Keratinocyte (primary cell): ENCODE data around the gene RCSD1. TPM values are rescaled to one million over a fixed set of nuclear protein-coding genes. Genes with fewer than 3 reads are reported as not detected.

Experiments
- DNase-seq: peaks from one replicate; pipeline ENCODE4 v3.0.0-alpha.2; 2011; ENCODE audit warnings: low read depth, missing footprints, low spot score
- FAIRE-seq: peaks from 2 replicates; lab custom pipeline; 2011; peaks lifted over from hg19 to GRCh38; lab: Jason Lieb, UNC
- H2AFZ ChIP-seq: 2 replicates; pipeline ENCODE4 v1.6.0; 2012; ENCODE audit warnings: low read length, control low read depth, inconsistent platforms; ENCODE audit not compliant: control insufficient read depth
- H3K27ac ChIP-seq: 2 replicates; pipeline ENCODE4 v1.5.1; 2011; ENCODE audit warnings: low read length; ENCODE audit not compliant: control insufficient read depth, insufficient read depth
- H3K27me3 ChIP-seq: 3 replicates; pipeline ENCODE4 v1.6.0; 2011; ENCODE audit warnings: low read length; ENCODE audit not compliant: control insufficient read depth, insufficient read depth; ENCODE audit errors: extremely low read depth
- H3K36me3 ChIP-seq, 2 experiments: 2 replicates in 1 of 2; 3 replicates in 1 of 2; pipeline ENCODE4 v1.5.1; 2011; ENCODE audit warnings: low read length in 2 of 2, mild to moderate bottlenecking in 1 of 2; ENCODE audit not compliant: control insufficient read depth in 2 of 2, insufficient read depth in 2 of 2; ENCODE audit errors: extremely low read depth in 1 of 2
- H3K4me1 ChIP-seq: 3 replicates; pipeline ENCODE4 v1.5.1; 2011; ENCODE audit warnings: low read length; ENCODE audit not compliant: control insufficient read depth, insufficient read depth; ENCODE audit errors: extremely low read depth
- H3K4me2 ChIP-seq: 3 replicates; pipeline ENCODE4 v1.6.0; 2011; ENCODE audit warnings: low read depth, low read length; ENCODE audit not compliant: control insufficient read depth, insufficient read depth; ENCODE audit errors: extremely low read depth
- H3K4me3 ChIP-seq, 3 experiments: fragments of 200-600 bp in 1 of 3; sonication (generic) in 1 of 3; 2 replicates in 2 of 3; 3 replicates in 1 of 3; pipeline ENCODE4 v1.5.1; 2011 to 2016; ENCODE audit warnings: low read length in 3 of 3, mild to moderate bottlenecking in 3 of 3, control low read depth in 2 of 3, inconsistent platforms in 1 of 3, low read depth in 1 of 3, mixed read lengths in 1 of 3, mixed run types in 1 of 3, moderate library complexity in 1 of 3; ENCODE audit not compliant: control insufficient read depth in 2 of 3, insufficient read depth in 2 of 3; ENCODE audit errors: extremely low read depth in 1 of 3
- H3K79me2 ChIP-seq: 2 replicates; pipeline ENCODE4 v1.6.0; 2012; ENCODE audit warnings: low read length; ENCODE audit not compliant: control insufficient read depth, insufficient read depth
- H3K9ac ChIP-seq: 3 replicates; pipeline ENCODE4 v1.6.0; 2011; ENCODE audit warnings: low read length; ENCODE audit not compliant: control insufficient read depth, insufficient read depth; ENCODE audit errors: extremely low read depth
- H3K9me1 ChIP-seq: 3 replicates; pipeline ENCODE4 v1.6.0; 2011; ENCODE audit warnings: low read length; ENCODE audit not compliant: control insufficient read depth, insufficient read depth; ENCODE audit errors: extremely low read depth
- H3K9me3 ChIP-seq: 2 replicates; pipeline ENCODE4 v1.5.1; 2012; ENCODE audit warnings: low read depth, low read length; ENCODE audit not compliant: control insufficient read depth
- H4K20me1 ChIP-seq: 3 replicates; pipeline ENCODE4 v1.6.0; 2011; ENCODE audit warnings: low read length; ENCODE audit not compliant: control insufficient read depth, insufficient read depth; ENCODE audit errors: extremely low read depth
- EZH2 ChIP-seq: IDR thresholded peaks from one replicate; pipeline ENCODE4 v1.6.1; 2012; ENCODE audit warnings: inconsistent platforms, mild to moderate bottlenecking, low read length, moderate library complexity
- dilution Hi-C: fragments of 300-500 bp; cut with MboI; formaldehyde crosslinking; loops from one replicate; pipeline ENCODE4 v1.7.0; 2020; ENCODE audit warnings: low sequenced_read_pairs; ENCODE audit not compliant: extremely low pct_ligation_motif_present
- polyA plus RNA-seq, 5 experiments: library from polyadenylated mRNA; depleted of rRNA in 3 of 5; stranded (reverse) in 3 of 5; stranded (forward) in 1 of 5; unstranded in 1 of 5; fragments of >200 nt; gene quantifications; 1 replicate in 1 of 5; 2 replicates in 3 of 5; 3 replicates in 1 of 5; pipeline versions ENCODE4 v1.2.1 to v1.2.3, GENCODE V29; 2011 to 2012; ENCODE audit warnings: missing spikeins in 2 of 5, low read depth in 1 of 5, low replicate concordance in 1 of 5
- TF ChIP-seq, protein P1 (sequence below), 3 experiments: IDR thresholded peaks in 1 of 3; conservative IDR thresholded peaks in 1 of 3; optimal IDR thresholded peaks in 1 of 3; 2 replicates in 2 of 3; 3 replicates in 1 of 3; pipeline versions ENCODE3 to v1.5.1; 2011; ENCODE audit warnings: low read length in 3 of 3, mild to moderate bottlenecking in 3 of 3, moderate library complexity in 2 of 3, control low read depth in 1 of 3, inconsistent platforms in 1 of 3; ENCODE audit not compliant: insufficient read depth in 2 of 3; ENCODE audit errors: extremely low read depth in 1 of 3

Gene RCSD1
- polyA plus RNA-seq, 1 donor (not counting 4 experiments of a cell fraction or from before 2014, with no cell fraction given), result 0.03 TPM

- FAIRE-seq, result no peak
- no peak overlapping the region for H3K4me2 ChIP-seq
- H3K9ac ChIP-seq, result no peak overlapping the region
- H4K20me1 ChIP-seq, result no peaks in the 10 kb centered on the region
- no peaks in the 10 kb centered on the region for H3K9me1 ChIP-seq
- no peaks in the 10 kb centered on the region for H3K27me3 ChIP-seq
- H2AFZ ChIP-seq, result no peak overlapping the region
- no peak overlapping the region for H3K27ac ChIP-seq
- TF ChIP-seq, protein P1, sequence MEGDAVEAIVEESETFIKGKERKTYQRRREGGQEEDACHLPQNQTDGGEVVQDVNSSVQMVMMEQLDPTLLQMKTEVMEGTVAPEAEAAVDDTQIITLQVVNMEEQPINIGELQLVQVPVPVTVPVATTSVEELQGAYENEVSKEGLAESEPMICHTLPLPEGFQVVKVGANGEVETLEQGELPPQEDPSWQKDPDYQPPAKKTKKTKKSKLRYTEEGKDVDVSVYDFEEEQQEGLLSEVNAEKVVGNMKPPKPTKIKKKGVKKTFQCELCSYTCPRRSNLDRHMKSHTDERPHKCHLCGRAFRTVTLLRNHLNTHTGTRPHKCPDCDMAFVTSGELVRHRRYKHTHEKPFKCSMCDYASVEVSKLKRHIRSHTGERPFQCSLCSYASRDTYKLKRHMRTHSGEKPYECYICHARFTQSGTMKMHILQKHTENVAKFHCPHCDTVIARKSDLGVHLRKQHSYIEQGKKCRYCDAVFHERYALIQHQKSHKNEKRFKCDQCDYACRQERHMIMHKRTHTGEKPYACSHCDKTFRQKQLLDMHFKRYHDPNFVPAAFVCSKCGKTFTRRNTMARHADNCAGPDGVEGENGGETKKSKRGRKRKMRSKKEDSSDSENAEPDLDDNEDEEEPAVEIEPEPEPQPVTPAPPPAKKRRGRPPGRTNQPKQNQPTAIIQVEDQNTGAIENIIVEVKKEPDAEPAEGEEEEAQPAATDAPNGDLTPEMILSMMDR (optimal IDR thresholded peaks at IDR 0.05 in 1 of 3, IDR thresholded peaks at IDR 0.05 in 1 of 3, conservative IDR thresholded peaks at IDR 0.05 in 1 of 3; ENCODE audit: extremely low read depth in 1 of 3, insufficient read depth in 2 of 3, low read length in 3 of 3), result no peak
- TF ChIP-seq EZH2, result no peak
- no peaks in the 10 kb centered on the region for H3K36me3 ChIP-seq
- dilution Hi-C loops, result no loop called here
- H3K79me2 ChIP-seq, result peaks cover 90% of the 10 kb centered on the region
- H3K4me3 ChIP-seq, result no peak overlapping the region
- no peak for DNase-seq
- H3K9me3 ChIP-seq, result no peaks in the 10 kb centered on the region
- H3K4me1 ChIP-seq, result peaks cover 16% of the 10 kb centered on the region
Measured at GRCh38 chr1:167746988-167747655, 117.1 kb downstream of the RCSD1 start.

- no peak for FAIRE-seq
- no peak for TF ChIP-seq EZH2
- TF ChIP-seq, protein P1 (optimal IDR thresholded peaks at IDR 0.05 in 1 of 3, IDR thresholded peaks at IDR 0.05 in 1 of 3, conservative IDR thresholded peaks at IDR 0.05 in 1 of 3; ENCODE audit: extremely low read depth in 1 of 3, insufficient read depth in 2 of 3, low read length in 3 of 3), result no peak
Measured at GRCh38 chr1:167747988-167748387, 118.0 kb downstream of the RCSD1 start.

More at GRCh38 chr1:167747988-167748387, 118.0 kb downstream of the RCSD1 start:
- H3K27me3 ChIP-seq, result no peaks in the 10 kb centered on the region
- no peak overlapping the region for H3K4me2 ChIP-seq
- no peaks in the 10 kb centered on the region for H4K20me1 ChIP-seq
- H3K9me1 ChIP-seq, result no peaks in the 10 kb centered on the region
- dilution Hi-C loops, result no loop called here
- H3K36me3 ChIP-seq, result no peaks in the 10 kb centered on the region
- peaks cover 25% of the 10 kb centered on the region for H3K4me1 ChIP-seq
- H3K79me2 ChIP-seq, result peaks cover 81% of the 10 kb centered on the region
- no peak overlapping the region for H3K4me3 ChIP-seq
- no peak overlapping the region for H2AFZ ChIP-seq
- no peak for DNase-seq
- no peak overlapping the region for H3K27ac ChIP-seq
- no peaks in the 10 kb centered on the region for H3K9me3 ChIP-seq
- H3K9ac ChIP-seq, result no peak overlapping the region
